Right lobe of liver (tissue), 4 donors: ENCODE data around the gene INHBA.

Experiments used
- POLR2A ChIP-seq: fragments of 450-650 bp; IDR thresholded peaks from one replicate; pipeline ENCODE4 v1.6.1; 2017; ENCODE audit warnings: antibody characterized with exemption, mild to moderate bottlenecking
- TF ChIP-seq, protein P1 (sequence below), 4 donors: fragments of 200-600 bp in 3 of 4; fragments of 450-650 bp in 1 of 4; IDR thresholded peaks; one replicate each; pipeline versions ENCODE4 v1.5.1 to v1.8.0; 2016 to 2022; ENCODE audit warnings: antibody characterized with exemption in 4 of 4, mild to moderate bottlenecking in 2 of 4
- donor health status: DM: no; HTN: no; CAD: no.
- donor health status: DM: no; HTN: no; CAD: no.
- donor health status: DM: no; HTN: yes; CAD: no.

DNA sequence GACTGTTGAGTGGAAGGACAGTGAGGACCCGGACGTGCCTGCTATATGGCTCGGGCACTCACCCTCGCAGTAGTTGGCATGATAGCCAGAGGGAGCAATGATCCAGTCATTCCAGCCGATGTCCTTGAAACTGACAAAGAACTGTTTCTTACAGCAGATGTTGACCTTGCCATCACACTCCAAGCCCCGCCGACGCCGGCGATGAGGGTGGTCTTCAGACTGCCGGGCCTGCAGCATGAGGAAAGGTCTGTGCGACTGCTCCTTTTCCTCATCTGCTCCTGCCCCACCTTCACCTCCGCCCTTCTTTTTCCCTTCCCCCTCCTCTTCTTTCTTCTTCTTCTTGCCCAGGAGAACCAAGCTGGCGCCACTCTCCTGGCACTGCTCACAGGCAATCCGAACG lies 13.1 kb downstream of the INHBA start:
- no peak for TF ChIP-seq POLR2A
- TF ChIP-seq, protein P1, sequence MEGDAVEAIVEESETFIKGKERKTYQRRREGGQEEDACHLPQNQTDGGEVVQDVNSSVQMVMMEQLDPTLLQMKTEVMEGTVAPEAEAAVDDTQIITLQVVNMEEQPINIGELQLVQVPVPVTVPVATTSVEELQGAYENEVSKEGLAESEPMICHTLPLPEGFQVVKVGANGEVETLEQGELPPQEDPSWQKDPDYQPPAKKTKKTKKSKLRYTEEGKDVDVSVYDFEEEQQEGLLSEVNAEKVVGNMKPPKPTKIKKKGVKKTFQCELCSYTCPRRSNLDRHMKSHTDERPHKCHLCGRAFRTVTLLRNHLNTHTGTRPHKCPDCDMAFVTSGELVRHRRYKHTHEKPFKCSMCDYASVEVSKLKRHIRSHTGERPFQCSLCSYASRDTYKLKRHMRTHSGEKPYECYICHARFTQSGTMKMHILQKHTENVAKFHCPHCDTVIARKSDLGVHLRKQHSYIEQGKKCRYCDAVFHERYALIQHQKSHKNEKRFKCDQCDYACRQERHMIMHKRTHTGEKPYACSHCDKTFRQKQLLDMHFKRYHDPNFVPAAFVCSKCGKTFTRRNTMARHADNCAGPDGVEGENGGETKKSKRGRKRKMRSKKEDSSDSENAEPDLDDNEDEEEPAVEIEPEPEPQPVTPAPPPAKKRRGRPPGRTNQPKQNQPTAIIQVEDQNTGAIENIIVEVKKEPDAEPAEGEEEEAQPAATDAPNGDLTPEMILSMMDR (IDR thresholded peaks at IDR 0.05) = no peak
